ENCODE data around the gene DPPA2.

DNA sequence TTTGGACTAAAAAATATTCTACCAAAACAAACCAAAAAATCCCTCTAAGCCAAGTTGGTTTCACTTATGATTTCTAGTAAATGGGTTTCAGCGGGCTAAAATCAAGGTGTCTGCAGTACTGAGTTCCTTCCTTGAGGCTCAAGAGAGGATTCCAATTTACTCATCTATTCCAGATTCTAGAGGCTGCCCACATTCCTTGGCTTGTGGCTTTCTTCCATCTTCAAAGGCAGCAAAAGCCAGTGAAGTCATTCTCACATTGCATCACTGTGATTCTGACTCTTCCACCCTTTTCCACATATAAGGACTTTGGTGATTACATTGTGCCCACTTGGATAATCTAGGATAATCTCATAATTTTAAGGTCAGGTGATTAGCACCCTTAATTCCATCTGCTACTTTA is 48.1 kb downstream of the DPPA2 start:
- TF ChIP-seq, protein P1, sequence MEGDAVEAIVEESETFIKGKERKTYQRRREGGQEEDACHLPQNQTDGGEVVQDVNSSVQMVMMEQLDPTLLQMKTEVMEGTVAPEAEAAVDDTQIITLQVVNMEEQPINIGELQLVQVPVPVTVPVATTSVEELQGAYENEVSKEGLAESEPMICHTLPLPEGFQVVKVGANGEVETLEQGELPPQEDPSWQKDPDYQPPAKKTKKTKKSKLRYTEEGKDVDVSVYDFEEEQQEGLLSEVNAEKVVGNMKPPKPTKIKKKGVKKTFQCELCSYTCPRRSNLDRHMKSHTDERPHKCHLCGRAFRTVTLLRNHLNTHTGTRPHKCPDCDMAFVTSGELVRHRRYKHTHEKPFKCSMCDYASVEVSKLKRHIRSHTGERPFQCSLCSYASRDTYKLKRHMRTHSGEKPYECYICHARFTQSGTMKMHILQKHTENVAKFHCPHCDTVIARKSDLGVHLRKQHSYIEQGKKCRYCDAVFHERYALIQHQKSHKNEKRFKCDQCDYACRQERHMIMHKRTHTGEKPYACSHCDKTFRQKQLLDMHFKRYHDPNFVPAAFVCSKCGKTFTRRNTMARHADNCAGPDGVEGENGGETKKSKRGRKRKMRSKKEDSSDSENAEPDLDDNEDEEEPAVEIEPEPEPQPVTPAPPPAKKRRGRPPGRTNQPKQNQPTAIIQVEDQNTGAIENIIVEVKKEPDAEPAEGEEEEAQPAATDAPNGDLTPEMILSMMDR (conservative IDR thresholded peaks at IDR 0.05): no peak
- no peak for TF ChIP-seq EZH2 (IDR thresholded peaks at IDR 0.05; ENCODE audit: low read depth)

All from PC-9 (cell line).